T-helper 1 cell treated with Interleukin-12 subunit alpha and Interleukin-12 subunit beta and Interleukin-4 antibody, amounts not matched to agents 30 μg/mL and 1 μg/mL, for 36 hours (primary cell): ENCODE measurements around the gene ADCYAP1R1.

Experiments
- H3K27ac Mint-ChIP-seq: one replicate; pipeline ENCODE4 v1.8.0; 2021; ENCODE audit warnings: mild to moderate bottlenecking, mixed read lengths
- H3K27me3 Mint-ChIP-seq: one replicate; pipeline ENCODE4 v1.8.0; 2021; ENCODE audit warnings: low read depth, mixed read lengths
- H3K36me3 Mint-ChIP-seq: one replicate; pipeline ENCODE4 v1.8.0; 2021; ENCODE audit warnings: low read depth, mixed read lengths
- H3K4me1 Mint-ChIP-seq: one replicate; pipeline ENCODE4 v1.8.0; 2021; ENCODE audit warnings: low read depth, mixed read lengths
- H3K4me3 Mint-ChIP-seq: one replicate; pipeline ENCODE4 v1.8.0; 2021; ENCODE audit warnings: mild to moderate bottlenecking, moderate library complexity, mixed read lengths
- H3K9me3 Mint-ChIP-seq: one replicate; pipeline ENCODE4 v1.8.0; 2021; ENCODE audit warnings: mixed read lengths

Gene ADCYAP1R1

GRCh38 chr7:31051598-31052486 lies at the start of gene ADCYAP1R1:
ADCYAP1R1 (plus strand) TSS chr7:31052308; CDS start chr7:31063265, 10,957 bp downstream.
- H3K4me1 Mint-ChIP-seq: no peaks in the 10 kb centered on the region
- peaks cover 2% of the 10 kb centered on the region for H3K36me3 Mint-ChIP-seq
- no peaks in the 10 kb centered on the region for H3K9me3 Mint-ChIP-seq
- H3K4me3 Mint-ChIP-seq: no peak within 1 kb of the TSS
- H3K27me3 Mint-ChIP-seq: peaks cover 50% of the 10 kb centered on the region
- H3K27ac Mint-ChIP-seq: no peak within 1 kb of the TSS

DNA sequence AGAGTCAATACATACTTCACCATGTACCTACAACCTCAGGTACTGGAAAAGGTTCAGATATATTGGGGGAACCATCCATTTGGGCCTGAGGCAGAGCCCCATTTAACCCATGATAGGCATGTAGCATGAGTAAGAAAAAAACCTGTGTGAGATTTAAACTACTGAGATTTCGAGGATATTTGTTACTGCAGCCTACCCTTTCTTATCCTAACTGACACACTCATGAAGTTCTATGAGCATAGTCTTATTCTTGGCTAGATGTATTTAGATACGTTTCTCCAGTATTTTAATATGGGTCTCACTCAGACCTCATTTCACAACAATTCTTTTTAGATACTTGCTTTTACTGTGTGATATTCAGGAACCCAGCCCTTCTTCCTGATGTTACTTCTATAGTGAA lies 49.0 kb upstream of the ADCYAP1R1 start:
- Mint-ChIP-seq H3K36me3 (no peaks in the 10 kb centered on the region), H3K4me3 (no peak overlapping the region), H3K27me3 (no peaks in the 10 kb centered on the region), H3K27ac (no peak overlapping the region), H3K4me1 (no peaks in the 10 kb centered on the region), H3K9me3 (no peaks in the 10 kb centered on the region)

DNA sequence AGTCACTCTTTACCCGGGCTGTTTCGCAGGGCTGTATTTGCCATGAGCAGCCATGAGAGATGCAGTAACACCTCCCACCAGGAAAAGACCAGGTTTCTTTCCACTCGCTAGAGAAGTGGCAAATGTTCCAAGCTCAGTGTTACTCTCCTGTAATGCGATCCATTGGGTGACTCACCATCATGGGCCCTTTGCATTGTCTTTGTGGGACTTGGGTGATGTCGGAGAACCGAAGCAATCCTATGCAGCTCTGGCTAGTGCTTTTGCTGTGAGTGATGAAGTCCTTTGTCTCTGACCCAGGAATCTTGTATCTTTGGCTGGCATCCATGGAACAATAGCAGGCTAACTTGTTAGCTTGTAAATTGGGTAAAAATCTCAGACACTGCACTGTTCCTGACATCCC lies 48.4 kb upstream of the ADCYAP1R1 start:
- Mint-ChIP-seq H3K4me3 (no peak overlapping the region), H3K9me3 (no peaks in the 10 kb centered on the region), H3K4me1 (no peaks in the 10 kb centered on the region), H3K27me3 (no peaks in the 10 kb centered on the region), H3K36me3 (no peaks in the 10 kb centered on the region), H3K27ac (no peak overlapping the region)

DNA sequence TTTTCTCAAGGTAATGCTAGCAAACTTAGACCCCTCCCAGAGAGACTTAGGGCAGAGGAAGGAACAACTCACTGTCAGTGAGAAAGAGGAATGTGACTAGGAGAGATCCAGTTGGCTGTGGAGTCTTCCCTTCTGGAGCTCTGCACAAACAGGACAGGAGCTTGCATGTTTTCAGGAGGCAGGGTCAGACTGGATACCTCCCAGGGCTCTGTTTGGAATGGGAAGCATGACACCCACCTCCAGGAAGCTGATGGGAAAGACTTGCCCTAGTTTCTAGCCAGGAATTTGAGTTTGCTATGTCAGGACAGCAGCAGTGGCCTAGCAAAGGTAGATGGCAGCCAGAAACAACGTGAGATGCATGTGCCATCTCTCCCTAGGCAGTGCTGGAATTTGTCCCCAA lies 47.7 kb upstream of the ADCYAP1R1 start:
- H3K36me3 Mint-ChIP-seq: no peaks in the 10 kb centered on the region
- no peaks in the 10 kb centered on the region for H3K4me1 Mint-ChIP-seq
- no peaks in the 10 kb centered on the region for H3K27me3 Mint-ChIP-seq
- H3K27ac Mint-ChIP-seq: no peak overlapping the region
- H3K4me3 Mint-ChIP-seq: no peak overlapping the region
- H3K9me3 Mint-ChIP-seq: no peaks in the 10 kb centered on the region

- H3K4me1 Mint-ChIP-seq: peaks cover 2% of the 10 kb centered on the region
- no peak overlapping the region for H3K27ac Mint-ChIP-seq
- H3K36me3 Mint-ChIP-seq: no peaks in the 10 kb centered on the region
- H3K27me3 Mint-ChIP-seq: peaks cover 16% of the 10 kb centered on the region
- no peak overlapping the region for H3K4me3 Mint-ChIP-seq
- no peaks in the 10 kb centered on the region for H3K9me3 Mint-ChIP-seq
Measured at GRCh38 chr7:31006857-31007256, 45.3 kb upstream of the ADCYAP1R1 start.

DNA sequence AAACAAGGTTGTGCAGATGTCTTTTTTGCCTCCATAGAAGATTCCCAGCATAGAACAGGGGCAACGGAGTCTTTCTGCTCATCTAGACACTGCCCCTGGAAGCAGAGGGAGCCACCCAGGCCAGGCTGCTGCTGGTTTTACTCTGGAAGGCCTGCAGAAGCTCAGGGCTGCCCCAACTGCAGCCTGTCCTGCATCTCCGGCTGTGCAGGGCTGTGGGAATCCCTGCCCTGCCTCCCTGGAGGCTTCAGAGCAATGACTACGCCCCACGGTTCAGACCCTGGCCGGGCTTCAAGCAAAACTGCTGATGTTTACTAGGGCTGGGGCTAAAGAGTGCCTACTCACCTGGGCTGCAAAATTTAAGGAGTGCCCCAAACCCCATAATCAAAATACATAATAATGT lies 44.5 kb upstream of the ADCYAP1R1 start:
- Mint-ChIP-seq H3K36me3 (no peaks in the 10 kb centered on the region), H3K27me3 (peaks cover 16% of the 10 kb centered on the region), H3K4me1 (peaks cover 2% of the 10 kb centered on the region), H3K9me3 (no peaks in the 10 kb centered on the region), H3K4me3 (no peak overlapping the region), H3K27ac (no peak overlapping the region)

DNA sequence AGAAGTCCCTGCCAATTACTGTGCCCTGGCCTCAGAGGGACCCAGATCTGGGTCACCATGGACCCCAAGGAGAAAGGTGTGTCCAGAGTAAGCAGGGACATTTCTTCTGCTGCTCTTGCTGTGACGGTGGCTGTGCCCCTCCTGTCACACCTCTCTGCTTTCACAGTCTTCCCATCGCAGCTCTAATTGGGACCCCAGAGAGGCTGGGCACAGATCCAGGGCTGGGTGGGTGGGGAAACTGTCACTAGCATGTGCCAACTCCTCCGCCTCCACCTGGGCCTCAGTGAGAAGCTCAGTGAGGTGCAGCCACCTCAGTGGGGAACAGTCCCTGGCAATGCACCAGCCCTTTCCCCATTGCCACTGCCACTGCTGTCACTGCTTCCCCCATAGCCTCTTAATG lies 37.3 kb upstream of the ADCYAP1R1 start:
- Mint-ChIP-seq H3K27me3 (peaks cover 18% of the 10 kb centered on the region), H3K36me3 (no peaks in the 10 kb centered on the region), H3K4me3 (no peak overlapping the region), H3K27ac (no peak overlapping the region), H3K4me1 (peaks cover 2% of the 10 kb centered on the region), H3K9me3 (no peaks in the 10 kb centered on the region)

DNA sequence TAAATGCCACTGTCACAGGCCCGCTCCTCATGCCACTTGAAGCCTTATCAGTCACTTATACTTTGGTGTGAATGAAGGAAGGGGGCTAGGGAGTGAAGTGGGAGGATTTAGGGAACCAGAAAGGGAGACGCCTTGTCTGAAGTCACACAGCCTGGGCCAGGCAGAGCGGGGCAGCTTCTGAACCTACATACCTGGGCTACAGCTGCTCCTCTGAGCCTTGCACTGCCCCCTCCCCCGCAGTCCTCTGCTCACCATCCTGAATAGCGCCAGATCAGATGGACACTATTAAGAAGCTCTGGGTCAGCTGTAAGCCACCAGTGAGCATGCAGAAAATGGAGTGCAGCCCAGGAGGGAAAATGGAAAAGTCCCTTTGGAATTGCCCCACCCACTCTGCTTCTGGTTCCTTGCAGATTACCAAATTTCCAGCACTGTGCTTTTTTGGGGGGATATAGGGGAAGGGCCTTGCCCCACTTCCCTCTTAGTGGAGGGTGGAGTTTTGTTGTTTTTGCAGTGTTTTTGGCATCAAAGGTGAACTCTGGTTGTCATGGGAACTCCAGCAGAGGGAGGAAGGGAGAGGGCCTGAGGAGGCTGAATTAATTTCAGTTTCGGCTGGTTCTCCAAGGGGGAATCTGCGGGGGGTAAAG lies 35.0 kb upstream of the ADCYAP1R1 start:
- H3K36me3 Mint-ChIP-seq: no peaks in the 10 kb centered on the region
- no peaks in the 10 kb centered on the region for H3K9me3 Mint-ChIP-seq
- no peak overlapping the region for H3K4me3 Mint-ChIP-seq
- peaks cover 4% of the 10 kb centered on the region for H3K27me3 Mint-ChIP-seq
- no peak overlapping the region for H3K27ac Mint-ChIP-seq
- H3K4me1 Mint-ChIP-seq: peaks cover 2% of the 10 kb centered on the region

DNA sequence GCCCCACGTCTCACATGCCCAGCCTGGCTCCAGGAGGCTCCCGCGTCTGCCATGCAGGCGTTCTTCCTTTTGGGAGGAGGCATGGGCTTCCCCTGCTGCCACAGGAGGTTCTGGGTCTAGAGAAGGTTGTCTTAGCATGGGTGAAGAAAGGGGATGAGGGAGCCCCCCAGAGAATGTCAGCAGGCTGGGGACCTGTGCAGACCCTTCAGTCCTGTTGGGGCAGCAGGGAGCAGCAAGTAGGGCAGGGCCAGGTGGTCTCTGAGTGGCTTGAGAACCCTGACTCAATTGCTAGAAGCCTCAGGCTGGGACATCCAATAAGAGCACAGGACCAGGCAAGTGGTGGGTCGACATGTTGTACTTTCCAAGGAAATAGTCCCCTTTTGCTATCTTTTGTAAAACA lies 34.4 kb upstream of the ADCYAP1R1 start:
- no peaks in the 10 kb centered on the region for H3K36me3 Mint-ChIP-seq
- peaks cover 2% of the 10 kb centered on the region for H3K4me1 Mint-ChIP-seq
- H3K27me3 Mint-ChIP-seq: peaks cover 4% of the 10 kb centered on the region
- H3K4me3 Mint-ChIP-seq: no peak overlapping the region
- H3K9me3 Mint-ChIP-seq: no peaks in the 10 kb centered on the region
- no peak overlapping the region for H3K27ac Mint-ChIP-seq

- Mint-ChIP-seq H3K27ac (no peak overlapping the region), H3K9me3 (peaks cover 7% of the 10 kb centered on the region), H3K4me3 (no peak overlapping the region), H3K4me1 (peaks cover 6% of the 10 kb centered on the region), H3K27me3 (no peaks in the 10 kb centered on the region), H3K36me3 (no peaks in the 10 kb centered on the region)
Measured at GRCh38 chr7:31019509-31019908, 32.6 kb upstream of the ADCYAP1R1 start.

DNA sequence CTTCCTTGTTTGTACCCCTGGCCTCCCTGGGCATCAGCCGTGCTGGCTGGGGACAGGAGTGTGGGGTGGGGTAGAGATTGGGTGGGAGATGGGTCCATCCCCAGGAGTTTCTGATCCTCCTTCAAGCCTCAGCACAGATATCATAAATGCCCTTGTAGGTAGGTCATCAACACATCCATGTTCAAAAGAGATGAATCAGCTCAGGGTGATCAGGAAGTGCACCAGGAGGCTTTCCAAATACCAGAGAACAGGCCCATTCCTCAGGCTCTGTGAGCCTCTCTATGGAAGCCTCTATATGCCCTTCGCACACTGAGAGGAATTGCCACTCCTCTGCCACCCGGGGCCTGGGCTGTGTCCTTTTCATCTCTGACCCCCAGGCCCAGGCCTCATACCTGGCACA lies 31.9 kb upstream of the ADCYAP1R1 start:
- Mint-ChIP-seq H3K4me1 (peaks cover 6% of the 10 kb centered on the region), H3K4me3 (no peak overlapping the region), H3K36me3 (no peaks in the 10 kb centered on the region), H3K27me3 (no peaks in the 10 kb centered on the region), H3K9me3 (peaks cover 9% of the 10 kb centered on the region), H3K27ac (no peak overlapping the region)

DNA sequence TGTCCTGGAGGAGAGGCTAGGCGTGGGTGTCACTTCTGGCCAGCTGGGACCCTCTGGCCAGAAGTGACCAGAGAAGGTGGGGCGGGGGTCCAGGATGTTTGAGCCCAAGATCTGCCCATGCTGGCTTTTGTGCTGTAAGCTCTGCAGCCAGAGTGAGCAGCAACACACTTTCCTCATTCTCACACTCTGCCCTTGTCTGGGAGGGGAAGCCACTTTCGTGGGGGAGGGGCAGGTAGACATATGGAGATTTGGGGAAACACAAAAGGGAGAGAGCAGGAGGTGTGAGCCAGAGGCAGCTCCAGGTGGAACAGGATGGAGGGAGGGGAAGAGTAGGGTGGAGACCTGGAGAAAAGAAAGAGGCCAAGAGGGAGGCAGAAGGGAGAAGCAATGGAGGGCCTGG lies 31.5 kb upstream of the ADCYAP1R1 start:
- no peaks in the 10 kb centered on the region for H3K36me3 Mint-ChIP-seq
- H3K27me3 Mint-ChIP-seq: no peaks in the 10 kb centered on the region
- no peak overlapping the region for H3K27ac Mint-ChIP-seq
- no peak overlapping the region for H3K4me3 Mint-ChIP-seq
- peaks cover 6% of the 10 kb centered on the region for H3K4me1 Mint-ChIP-seq
- H3K9me3 Mint-ChIP-seq: peaks cover 9% of the 10 kb centered on the region

DNA sequence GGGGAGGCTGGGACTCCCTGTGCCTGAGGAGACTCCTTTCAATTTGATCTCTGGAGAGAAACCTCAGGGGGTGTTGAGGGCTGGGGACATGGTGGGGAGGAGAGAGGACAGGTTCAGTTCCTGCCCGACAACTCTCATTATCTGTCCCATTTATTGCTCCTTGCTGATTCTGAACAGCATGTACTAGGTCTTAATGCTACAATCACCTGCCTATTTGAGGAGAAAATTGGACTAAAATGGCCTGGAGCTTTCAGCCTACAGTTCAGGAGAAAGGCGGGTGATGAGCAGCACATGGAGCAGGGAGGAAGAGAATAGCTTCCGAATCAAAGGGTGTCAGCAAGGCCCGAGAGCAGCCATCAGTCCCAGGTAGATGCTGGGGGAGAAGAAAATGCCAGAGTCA lies 30.0 kb upstream of the ADCYAP1R1 start:
- Mint-ChIP-seq H3K4me3 (no peak overlapping the region), H3K4me1 (peaks cover 8% of the 10 kb centered on the region), H3K9me3 (peaks cover 9% of the 10 kb centered on the region), H3K36me3 (no peaks in the 10 kb centered on the region), H3K27me3 (no peaks in the 10 kb centered on the region), H3K27ac (no peak overlapping the region)

- no peak overlapping the region for H3K27ac Mint-ChIP-seq
- H3K9me3 Mint-ChIP-seq: peaks cover 9% of the 10 kb centered on the region
- H3K4me3 Mint-ChIP-seq: no peak overlapping the region
- no peaks in the 10 kb centered on the region for H3K27me3 Mint-ChIP-seq
- peaks cover 8% of the 10 kb centered on the region for H3K4me1 Mint-ChIP-seq
- H3K36me3 Mint-ChIP-seq: no peaks in the 10 kb centered on the region
Measured at GRCh38 chr7:31022726-31023125, 29.4 kb upstream of the ADCYAP1R1 start.

GRCh38 chr7:31023877-31024276 lies 28.2 kb upstream of the ADCYAP1R1 start:
- H3K27me3 Mint-ChIP-seq: no peaks in the 10 kb centered on the region
- peaks cover 8% of the 10 kb centered on the region for H3K4me1 Mint-ChIP-seq

More at GRCh38 chr7:31023877-31024276, 28.2 kb upstream of the ADCYAP1R1 start:
- H3K27ac Mint-ChIP-seq: no peak overlapping the region
- H3K4me3 Mint-ChIP-seq: no peak overlapping the region
- H3K9me3 Mint-ChIP-seq: peaks cover 9% of the 10 kb centered on the region
- no peaks in the 10 kb centered on the region for H3K36me3 Mint-ChIP-seq
